Ammon's horn (tissue), 1 donor: Measurements from ENCODE around the gene FARSA.
A peak's percentile ranks its signal among the peaks of the same experiment; 100 is the strongest.
"Not testable (repeated sequence)": the region's sequence is repeated elsewhere in the genome, so short reads cannot be mapped to it uniquely, and the experiment has no call there.

ENCODE experiments used
- DNase-seq: peaks from one replicate; pipeline ENCODE4 v3.0.0-alpha.2; 2016; ENCODE audit warnings: low spot score

Gene FARSA

GRCh38 chr19:12937927-12938778 is 4.6 kb upstream of the FARSA start, which contains the start of gene CALR:
Gene CALR (plus strand): TSS chr19:12938609. CDS start chr19:12938680, 71 bp downstream.
- peak; percentile 99 for DNase-seq

- DNase-seq = no peak
These were observed 3.8 kb upstream of the FARSA start for GRCh38 chr19:12937093-12937926.

- DNase-seq = no peak
These were observed 3.1 kb upstream of the FARSA start for GRCh38 chr19:12936582-12936981.

- no peak for DNase-seq
These were observed 1.6 kb upstream of the FARSA start for GRCh38 chr19:12935071-12935470.

- DNase-seq = no peak
These were observed 872 bp downstream of the FARSA start for GRCh38 chr19:12932392-12933286.

GRCh38 chr19:12930002-12930645 is 3.4 kb downstream of the FARSA start:
- DNase-seq = no peak

- DNase-seq = no peak
These were observed 8.7 kb downstream of the FARSA start for GRCh38 chr19:12924621-12925310.

- no peak for DNase-seq
These were observed 10.6 kb downstream of the FARSA start for GRCh38 chr19:12922959-12923358.

- DNase-seq = no peak
These were observed 12.5 kb downstream of the FARSA start for GRCh38 chr19:12921047-12921446.

GRCh38 chr19:12918253-12918652 is 15.3 kb downstream of the FARSA start:
- no peak for DNase-seq

GRCh38 chr19:12915860-12916259 is 17.7 kb downstream of the FARSA start:
- not testable (repeated sequence) for DNase-seq

GRCh38 chr19:12913851-12914690 is 19.4 kb downstream of the FARSA start:
- DNase-seq = peak; percentile 68

- DNase-seq = peak; percentile 93
These were observed 20.4 kb downstream of the FARSA start for GRCh38 chr19:12913011-12913561.

GRCh38 chr19:12912571-12912970 is 20.9 kb downstream of the FARSA start:
- no peak for DNase-seq

- DNase-seq = no peak
These were observed 26.3 kb downstream of the FARSA start for GRCh38 chr19:12907166-12907565.

- no peak for DNase-seq
These were observed 33.5 kb downstream of the FARSA start for GRCh38 chr19:12899891-12900518.

- peak; percentile 50 for DNase-seq
These were observed 37.1 kb downstream of the FARSA start for GRCh38 chr19:12896460-12896859.

- no peak for DNase-seq
These were observed 39.9 kb downstream of the FARSA start for GRCh38 chr19:12893582-12893981.

- no peak for DNase-seq
These were observed 41.9 kb downstream of the FARSA start for GRCh38 chr19:12891553-12892021.
